HG03060 (cell line): ENCODE data around the gene PGRMC2.
"Not testable (repeated sequence)": the region's sequence is repeated elsewhere in the genome, so short reads cannot be mapped to it uniquely, and the experiment has no call there.

Source experiments
- ATAC-seq: cut with Tn5 transposase; IDR thresholded peaks from one replicate; pipeline ENCODE4 v1.9.1; 2021; ENCODE audit warnings: low read depth, moderate number of reproducible peaks; ENCODE audit not compliant: unreplicated experiment

PGRMC2 gene

DNA sequence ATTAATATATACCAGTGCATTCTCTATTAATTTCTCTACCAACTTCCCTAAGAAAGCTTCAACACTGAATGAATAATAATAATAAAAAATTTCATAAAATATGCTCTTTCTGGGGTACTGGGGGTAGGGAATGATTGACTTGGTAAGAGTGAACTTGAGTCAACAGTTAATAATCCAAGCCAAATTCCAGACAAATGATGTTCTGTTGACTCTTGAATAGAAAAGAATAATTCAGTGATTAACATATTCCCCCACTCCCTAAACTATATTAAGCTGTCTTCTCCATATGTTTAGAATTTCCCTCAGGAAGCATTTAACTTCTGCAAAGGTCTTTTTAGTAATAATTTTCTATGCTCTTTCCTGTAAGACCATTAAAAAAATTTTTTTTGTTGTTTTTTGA, 12.3 kb downstream of the PGRMC2 start:
- ATAC-seq: no peak

DNA sequence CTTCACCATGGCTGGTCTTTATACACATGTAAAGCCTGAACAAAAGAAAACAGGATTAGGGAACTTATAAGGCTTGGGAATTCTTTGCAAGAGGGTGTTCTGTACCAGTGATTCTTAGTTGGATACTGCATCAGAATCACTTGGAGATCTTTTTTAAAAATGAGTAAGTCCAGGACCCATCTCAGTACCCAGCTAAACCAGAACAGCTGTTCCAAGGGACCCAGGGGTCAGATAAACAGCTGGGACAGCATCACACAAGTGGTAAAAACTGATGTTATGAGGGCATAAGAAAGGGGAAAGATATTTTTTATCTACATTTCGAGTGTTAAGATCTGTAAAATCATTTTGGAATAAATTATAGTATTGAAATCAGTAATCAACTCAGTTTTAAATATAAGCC, 16.1 kb downstream of the PGRMC2 start:
- no peak for ATAC-seq

DNA sequence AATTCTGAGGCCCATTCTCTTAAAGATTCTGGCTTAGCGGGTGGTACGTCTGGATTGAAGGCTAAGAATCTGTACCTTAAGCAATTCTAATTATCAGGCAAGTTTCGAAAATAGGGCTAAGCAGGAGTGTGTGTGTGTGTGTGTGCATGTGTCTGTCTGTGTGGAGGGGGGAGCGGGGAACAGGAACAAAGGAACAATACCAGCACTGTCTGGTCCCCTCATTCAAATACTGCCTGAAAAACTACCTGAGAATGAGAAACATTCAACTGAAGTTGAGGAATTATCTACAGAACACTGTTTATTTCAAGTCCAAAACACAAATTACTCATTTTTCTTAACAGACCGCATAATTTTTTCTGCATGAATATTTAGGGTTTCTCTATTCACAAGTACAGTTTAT, 18.6 kb downstream of the PGRMC2 start:
- ATAC-seq: no peak

DNA sequence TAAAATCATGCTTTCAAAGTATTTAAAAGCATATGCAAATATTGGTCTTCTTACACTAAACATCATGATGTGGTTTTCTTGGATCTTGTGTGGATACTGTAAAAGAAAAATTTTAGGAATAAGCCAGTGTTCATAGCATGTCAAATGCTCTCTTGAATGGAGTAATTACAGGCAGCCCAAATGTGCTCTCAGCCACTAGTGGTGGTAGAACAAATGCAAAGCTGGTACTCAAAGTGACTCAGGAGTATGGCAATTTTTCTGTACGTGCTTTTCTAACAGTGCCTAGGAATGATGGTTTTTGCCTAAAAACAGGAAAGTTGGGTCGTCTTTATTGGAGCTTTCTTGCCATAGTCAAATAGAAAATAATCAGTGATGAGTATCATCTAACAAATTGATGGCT, 19.9 kb downstream of the PGRMC2 start:
- no peak for ATAC-seq

- not testable (repeated sequence) for ATAC-seq
Observed at GRCh38 chr4:128267171-128267570, 20.4 kb downstream of the PGRMC2 start.

DNA sequence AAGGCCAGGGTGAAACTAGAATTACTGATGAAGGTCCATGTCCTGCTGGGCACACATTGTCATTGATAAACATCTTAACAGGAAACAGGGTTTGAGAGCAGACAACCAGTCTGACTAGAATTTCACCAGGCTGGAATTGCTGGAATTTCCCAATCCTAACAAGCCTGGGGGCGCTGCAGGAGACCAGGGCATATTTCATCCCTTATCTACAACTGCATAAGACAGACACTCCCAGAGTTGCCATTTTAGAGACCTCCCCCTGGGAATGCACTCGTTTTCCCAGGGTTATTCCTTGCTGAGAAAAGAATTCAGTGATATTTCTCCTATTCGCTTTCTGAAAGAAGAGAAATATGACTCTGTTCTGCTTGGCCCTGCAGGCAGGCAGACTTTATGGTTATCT, 22.1 kb downstream of the PGRMC2 start:
- not testable (repeated sequence) for ATAC-seq

DNA sequence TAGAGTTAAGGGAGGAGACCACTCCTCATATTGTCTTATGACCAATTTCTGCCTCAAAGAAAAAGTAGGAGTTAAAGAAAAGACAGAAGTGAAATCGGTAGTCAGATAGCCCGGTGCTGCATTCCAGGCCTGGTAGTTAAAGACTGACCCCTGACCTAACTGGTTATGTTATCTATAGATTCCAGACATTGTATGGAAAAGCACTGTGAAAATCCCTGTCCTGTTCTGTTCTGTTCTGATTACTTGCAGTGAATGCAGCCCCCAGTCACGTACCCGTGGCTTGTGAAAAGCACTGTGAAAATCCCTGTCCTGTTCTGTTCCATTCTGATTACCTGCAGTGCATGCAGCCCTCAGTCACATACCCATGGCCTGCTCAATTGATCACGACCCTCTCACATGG, 27.7 kb downstream of the PGRMC2 start:
- ATAC-seq: not testable (repeated sequence)

DNA sequence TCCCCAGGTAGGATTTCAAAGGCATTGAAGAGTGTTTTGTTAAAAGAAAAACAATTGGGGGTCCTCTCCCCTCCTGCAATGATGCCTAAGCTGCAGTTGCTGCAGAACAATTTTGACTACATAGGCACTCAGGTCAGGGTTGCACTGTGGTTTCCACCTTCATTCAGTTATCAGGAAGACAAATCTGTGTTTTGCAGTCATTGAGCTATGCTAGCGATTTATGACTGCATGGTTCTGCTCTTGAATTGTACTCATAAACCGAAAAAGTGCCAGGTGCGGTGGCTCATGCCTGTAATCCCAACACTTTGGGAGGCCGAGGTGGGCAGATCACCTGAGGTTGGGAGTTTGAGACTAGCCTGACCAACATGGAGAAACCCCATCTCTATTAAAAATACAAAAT, 29.4 kb downstream of the PGRMC2 start:
- ATAC-seq: not testable (repeated sequence)

DNA sequence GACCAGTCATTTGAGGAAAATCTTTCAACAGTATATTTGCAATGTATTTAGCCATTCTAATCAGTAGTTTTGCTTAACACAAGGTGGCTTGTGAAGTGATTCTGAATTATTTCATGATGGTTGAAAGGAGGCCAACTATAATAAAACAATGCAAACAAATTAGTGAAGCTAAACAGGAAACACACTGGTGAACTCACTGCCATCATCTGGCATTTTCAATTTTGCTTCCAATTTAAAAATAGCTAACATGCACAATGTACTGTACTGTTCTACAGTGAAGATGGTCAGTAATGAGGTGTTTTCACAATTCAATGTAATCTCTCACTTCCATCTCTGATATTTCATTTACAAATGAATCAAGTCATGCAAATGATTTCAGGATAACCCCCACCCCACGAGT, 31.1 kb downstream of the PGRMC2 start:
- no peak for ATAC-seq

DNA sequence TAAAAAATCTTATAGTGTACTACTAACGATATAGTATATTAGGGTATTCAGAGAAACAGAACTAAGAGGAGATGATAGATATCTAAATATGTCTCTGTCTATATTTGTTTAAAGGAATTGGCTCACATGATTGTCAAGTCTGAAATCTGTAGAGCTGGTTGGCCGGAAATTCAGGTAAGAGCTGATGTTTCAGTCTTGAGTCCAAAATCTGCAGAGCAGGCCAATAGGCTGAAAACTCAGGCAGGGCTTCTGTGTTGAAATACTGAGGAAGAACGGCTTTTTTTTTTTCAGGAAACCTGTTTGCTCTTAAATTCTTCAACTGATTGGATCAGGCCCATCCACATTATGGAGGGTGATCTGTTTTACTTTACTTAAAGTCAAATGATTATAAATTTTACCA, 31.7 kb downstream of the PGRMC2 start:
- ATAC-seq: no peak

- ATAC-seq: no peak
Observed at GRCh38 chr4:128249787-128250668, 37.6 kb downstream of the PGRMC2 start.

DNA sequence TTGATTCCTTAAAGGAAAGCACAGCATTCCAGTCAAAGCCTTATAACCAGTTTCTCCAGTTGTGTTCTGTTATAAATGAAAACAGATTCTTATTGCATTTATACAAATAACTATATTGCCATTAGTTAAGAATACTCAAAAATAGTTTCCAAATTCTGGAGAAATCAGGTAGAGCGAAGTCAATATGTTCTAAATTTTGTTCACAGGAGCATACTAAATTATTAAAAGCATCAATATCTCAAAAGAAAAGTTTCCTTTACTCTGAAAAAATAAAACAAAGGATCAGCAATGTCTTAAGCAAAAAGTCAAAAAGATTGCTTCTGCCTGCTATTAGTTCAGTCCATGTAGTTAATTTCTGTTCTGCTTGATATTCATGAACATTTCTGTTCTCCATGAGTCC, 39.7 kb downstream of the PGRMC2 start:
- no peak for ATAC-seq

DNA sequence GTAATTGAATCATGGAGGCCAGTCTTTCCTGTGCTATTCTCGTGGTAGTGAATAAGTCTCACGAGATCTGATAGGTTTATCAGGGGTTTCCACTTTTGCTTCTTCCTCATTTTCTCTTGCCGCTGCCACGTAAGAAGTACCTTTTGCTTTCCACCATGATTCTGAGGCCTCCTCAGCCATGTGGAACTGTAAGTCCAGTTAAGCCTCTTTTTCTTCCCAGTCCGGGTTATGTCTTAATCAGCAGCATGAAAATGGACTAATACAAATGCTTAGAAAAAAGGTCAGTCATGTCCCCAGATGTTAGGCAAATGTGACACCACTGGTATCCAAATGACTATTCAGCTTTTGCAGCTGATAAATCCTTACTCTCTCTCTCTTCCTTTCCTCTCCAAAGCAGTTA, 42.2 kb downstream of the PGRMC2 start:
- ATAC-seq: not testable (repeated sequence)

DNA sequence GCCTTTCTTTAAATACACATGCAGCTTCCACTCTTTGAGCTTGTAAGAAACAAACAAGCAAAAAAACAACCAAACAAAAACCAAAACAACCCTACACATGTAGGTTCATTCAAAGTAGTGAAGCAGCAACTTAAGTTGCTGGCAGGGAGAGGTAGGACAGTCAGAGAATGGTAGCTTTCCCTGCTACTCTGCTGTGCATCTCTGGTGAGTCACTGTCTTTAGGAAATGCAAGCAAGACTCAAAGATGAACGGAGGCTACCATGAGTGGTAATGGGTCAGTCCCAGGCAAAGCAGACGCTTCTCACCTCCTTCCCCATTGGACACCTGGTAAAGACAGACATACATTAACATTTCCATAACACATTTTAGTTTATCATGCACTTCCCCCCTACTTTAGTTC, 43.2 kb downstream of the PGRMC2 start:
- ATAC-seq: no peak

DNA sequence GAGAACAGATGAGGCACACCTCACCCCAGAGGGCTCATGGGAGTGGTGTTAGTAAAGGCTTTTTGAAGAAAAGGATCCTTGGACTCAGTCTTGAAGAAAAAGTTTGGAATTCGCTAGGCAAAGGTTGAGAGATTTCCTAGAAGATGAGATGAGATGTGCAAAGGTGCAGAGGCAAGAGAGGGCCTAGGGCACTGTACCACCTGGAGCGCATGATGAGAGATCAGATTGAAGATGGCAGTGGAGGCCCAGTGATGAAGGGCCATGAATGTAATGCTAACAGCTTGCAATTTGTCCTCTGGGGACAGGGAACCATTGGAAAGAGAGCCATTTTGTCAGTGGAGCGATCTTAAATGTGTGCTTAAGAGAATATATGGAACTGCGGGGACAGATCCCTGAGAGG, 45.0 kb downstream of the PGRMC2 start:
- no peak for ATAC-seq

DNA sequence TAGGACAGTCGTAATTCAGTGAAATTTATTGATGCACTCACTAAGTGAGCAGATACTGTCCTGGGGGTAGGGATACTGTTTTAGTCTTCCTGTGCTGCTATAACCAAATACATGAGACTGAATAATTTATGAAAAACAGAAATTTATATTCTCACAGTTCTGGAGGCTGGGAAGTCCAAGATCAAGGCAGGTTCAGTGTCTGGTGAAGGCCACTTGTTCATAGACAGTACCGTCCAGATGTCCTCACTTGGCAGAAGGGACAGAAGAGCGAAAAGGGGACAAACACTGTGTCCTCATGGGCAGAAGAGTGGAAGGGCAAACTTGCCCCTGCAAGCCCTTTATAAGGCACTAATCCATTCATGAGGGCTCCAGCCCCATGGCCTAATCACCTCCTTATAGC, 45.6 kb downstream of the PGRMC2 start:
- ATAC-seq: no peak

DNA sequence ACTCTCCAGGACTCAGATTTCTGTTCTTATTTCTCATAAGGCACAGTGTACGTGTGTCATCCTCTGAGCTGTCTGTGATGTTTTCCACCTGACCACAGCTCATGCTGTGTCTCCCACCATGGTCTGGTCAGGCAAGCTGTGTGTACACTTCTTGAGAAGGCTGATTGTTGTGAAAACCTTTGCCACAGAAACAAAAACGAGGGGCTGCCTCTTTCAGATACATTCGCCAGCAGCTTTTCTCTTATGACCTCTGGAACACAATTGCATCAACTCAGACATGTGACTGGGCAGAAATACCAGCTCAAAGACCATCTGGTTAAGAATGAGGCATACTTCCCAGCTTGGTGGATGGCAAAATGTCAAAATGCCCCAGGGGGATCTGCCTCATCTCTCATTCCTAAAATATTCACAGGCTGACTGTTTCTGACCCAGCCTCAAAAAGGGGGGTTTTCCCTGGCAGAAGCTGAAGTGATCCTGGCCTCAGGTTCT, 46.1 kb downstream of the PGRMC2 start:
- ATAC-seq: no peak

- no peak for ATAC-seq
Observed at GRCh38 chr4:128241019-128241418, 46.6 kb downstream of the PGRMC2 start.

DNA sequence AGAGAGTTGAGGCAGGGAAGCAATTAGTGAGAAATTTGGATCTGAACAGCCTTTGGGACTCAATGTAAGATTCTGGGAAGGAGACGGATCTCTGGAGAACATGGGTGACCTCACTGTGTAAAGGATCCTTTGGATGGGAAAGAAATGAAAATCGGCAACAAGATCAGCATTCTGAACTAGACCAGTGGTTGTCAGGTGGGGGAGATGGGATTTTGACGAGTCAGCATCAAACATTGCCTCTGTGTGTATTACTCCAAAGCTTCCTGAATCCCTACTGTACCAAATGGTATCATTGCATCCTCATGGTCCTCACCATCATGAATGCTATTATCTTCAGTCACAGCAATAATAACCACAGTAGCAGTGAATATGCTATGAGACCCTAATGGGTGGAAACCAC, 52.8 kb downstream of the PGRMC2 start:
- ATAC-seq: no peak

GRCh38 chr4:128232719-128233118, 54.9 kb downstream of the PGRMC2 start:
- ATAC-seq: no peak

- no peak for ATAC-seq
Observed at GRCh38 chr4:128228845-128229795, 58.5 kb downstream of the PGRMC2 start.
